GM12865 (cell line): ENCODE results near the gene ETV6.
"Not testable (repeated sequence)": the region's sequence is repeated elsewhere in the genome, so short reads cannot be mapped to it uniquely, and the experiment has no call there.

Source experiments
- DNase-seq: peaks from one replicate; pipeline ENCODE4 v3.0.0; 2010; ENCODE audit warnings: low read depth
- H3K4me3 ChIP-seq: 2 replicates; pipeline ENCODE4 v1.5.1; 2011; ENCODE audit warnings: mild to moderate bottlenecking, low read depth, low read length, control low read depth
- TF ChIP-seq, protein P1 (sequence below): IDR thresholded peaks from 2 replicates; pipeline ENCODE4 v1.5.1; 2011; ENCODE audit warnings: low read length, control low read depth, low read depth, inconsistent platforms; ENCODE audit not compliant: insufficient read depth; ENCODE audit errors: missing control alignments

Gene ETV6

DNA sequence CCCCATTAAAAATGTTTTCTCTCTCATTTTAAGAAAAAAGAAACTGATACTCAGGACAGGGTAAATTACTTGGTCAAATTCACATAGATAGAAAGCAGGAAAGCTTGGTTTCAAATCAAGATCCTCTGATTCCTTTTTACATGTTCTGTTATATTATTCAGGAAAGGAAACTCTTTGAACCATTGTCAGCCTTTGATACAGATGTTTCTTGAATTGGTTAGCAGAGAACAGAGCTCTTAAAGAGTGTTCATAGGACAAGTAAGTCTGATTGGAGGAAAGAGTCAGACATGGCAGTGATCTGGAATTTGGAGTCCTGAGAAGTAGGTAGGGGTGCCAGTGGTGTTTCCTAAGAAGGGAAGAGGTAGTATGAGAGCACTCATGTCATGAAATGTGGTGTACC is 256.1 kb downstream of the ETV6 start:
- peak; percentile 24 for DNase-seq
- no peak overlapping the region for H3K4me3 ChIP-seq
- TF ChIP-seq, protein P1, sequence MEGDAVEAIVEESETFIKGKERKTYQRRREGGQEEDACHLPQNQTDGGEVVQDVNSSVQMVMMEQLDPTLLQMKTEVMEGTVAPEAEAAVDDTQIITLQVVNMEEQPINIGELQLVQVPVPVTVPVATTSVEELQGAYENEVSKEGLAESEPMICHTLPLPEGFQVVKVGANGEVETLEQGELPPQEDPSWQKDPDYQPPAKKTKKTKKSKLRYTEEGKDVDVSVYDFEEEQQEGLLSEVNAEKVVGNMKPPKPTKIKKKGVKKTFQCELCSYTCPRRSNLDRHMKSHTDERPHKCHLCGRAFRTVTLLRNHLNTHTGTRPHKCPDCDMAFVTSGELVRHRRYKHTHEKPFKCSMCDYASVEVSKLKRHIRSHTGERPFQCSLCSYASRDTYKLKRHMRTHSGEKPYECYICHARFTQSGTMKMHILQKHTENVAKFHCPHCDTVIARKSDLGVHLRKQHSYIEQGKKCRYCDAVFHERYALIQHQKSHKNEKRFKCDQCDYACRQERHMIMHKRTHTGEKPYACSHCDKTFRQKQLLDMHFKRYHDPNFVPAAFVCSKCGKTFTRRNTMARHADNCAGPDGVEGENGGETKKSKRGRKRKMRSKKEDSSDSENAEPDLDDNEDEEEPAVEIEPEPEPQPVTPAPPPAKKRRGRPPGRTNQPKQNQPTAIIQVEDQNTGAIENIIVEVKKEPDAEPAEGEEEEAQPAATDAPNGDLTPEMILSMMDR, result no peak

DNA sequence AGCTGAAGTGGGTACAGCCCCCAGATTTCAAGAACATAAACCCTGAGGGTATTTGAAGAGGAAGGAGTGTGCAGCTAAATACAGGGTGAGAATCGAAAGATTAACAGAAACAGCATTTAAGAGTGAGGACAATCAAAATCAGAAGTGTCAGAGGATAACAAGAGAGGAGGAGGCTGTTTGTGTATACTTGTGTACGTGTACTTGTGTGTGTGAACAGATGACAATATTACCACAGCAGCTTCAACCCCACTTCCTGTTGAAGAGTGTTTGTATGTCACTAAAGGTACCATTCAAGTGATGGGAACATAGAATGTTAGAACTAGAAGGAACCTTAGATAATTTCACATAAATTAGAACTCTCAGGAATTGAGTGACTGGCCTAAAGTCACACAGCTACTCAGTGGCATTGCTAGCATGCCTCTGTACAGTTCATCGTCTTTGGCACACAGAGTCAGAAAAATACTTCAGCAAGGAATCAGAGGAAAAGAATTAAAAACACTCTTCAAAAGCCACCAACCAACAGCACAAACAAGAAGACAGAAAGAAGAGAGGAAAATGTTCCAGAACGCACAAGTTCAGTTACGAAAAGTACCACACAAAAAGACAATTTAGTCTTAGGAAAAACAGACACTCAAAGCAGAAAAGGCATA is 256.9 kb downstream of the ETV6 start:
- DNase-seq, result peak; percentile 71
- TF ChIP-seq, protein P1, result no peak
- no peak overlapping the region for H3K4me3 ChIP-seq

DNA sequence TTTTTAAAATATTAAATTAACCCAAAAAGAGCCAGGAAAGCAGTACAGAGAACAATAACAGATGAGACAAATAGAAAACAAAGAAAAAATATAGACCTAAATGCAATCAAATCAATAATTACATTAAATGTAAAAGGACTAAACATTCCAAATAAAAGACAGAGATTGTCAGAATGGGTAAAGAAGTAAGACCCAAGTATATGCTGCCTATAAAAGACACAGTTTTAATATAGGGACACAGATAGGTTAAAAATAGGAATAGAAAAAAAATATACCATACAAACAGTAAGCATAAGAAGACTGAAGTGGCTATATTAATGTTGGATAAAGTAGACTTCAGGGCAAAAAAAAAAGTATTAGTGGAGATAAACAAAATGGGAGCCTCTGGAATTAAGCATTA is 258.2 kb downstream of the ETV6 start:
- TF ChIP-seq, protein P1, result no peak
- no peak overlapping the region for H3K4me3 ChIP-seq
- DNase-seq, result no peak

DNA sequence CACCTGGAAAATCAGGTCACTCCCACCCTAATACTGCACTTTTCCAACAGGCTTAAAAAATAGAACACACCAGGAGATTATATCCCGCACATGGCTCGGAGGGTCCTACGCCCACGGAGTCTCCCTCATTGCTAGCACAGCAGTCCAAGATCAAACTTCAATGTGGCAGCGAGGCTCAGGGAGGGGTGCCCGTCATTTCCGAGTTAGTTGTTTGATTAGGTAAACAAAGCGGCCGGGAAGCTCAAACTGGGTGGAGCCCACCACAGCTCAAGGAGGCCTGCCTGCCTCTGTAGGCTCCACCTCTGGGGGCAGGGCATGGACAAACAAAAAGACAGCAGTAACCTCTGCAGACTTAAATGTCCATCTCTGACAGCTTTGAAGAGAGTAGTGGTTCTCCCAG is 259.9 kb downstream of the ETV6 start:
- not testable (repeated sequence) for DNase-seq

GRCh38 chr12:11916113-11916512 is 266.6 kb downstream of the ETV6 start:
- no peak overlapping the region for H3K4me3 ChIP-seq
- DNase-seq, result no peak
- TF ChIP-seq, protein P1, result no peak

More for the DNA sequence above, 259.9 kb downstream of the ETV6 start:
- not testable (repeated sequence) for H3K4me3 ChIP-seq

GRCh38 chr12:11916771-11917170 is 267.3 kb downstream of the ETV6 start:
- no peak overlapping the region for H3K4me3 ChIP-seq
- TF ChIP-seq, protein P1, result no peak
- DNase-seq, result no peak

DNA sequence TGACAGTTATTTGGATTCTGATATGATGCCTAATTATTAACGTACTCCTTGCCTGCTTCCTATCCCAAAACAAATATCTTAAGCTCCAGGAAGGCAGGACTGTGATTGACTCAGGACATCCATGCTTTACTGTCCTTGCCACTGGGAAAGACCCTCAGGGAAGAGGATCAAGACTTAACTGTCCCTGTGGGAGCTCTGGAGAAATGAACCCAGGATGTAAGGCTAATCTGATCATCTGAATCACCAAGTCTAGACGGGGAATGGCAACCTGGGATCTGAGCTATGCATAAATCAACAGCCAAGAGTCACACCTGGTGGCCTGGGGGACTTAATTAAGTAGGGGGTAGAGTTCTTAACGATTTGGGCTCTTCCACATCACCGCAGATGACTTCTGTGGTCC is 268.0 kb downstream of the ETV6 start:
- H3K4me3 ChIP-seq, result no peak overlapping the region
- TF ChIP-seq, protein P1, result no peak
- DNase-seq, result no peak
